Muscle of arm (tissue), 12 donors: Measurements from ENCODE around the gene ZBTB44. TPM values are rescaled to one million over a fixed set of nuclear protein-coding genes. Genes with fewer than 3 reads are reported as not detected.
A peak's percentile ranks its signal among the peaks of the same experiment; 100 is the strongest.

ENCODE experiments used
- DNase-seq: peaks from one replicate; pipeline ENCODE4 v3.0.0-alpha.2; 2013
- polyA plus RNA-seq, 12 donors: library from polyadenylated mRNA; unstranded; fragments of 120-200 nt; gene quantifications; one replicate each; pipeline ENCODE4 v1.2.1, GENCODE V29; 2013; ENCODE audit not compliant: insufficient read length in 12 of 12

Gene ZBTB44
- polyA plus RNA-seq, 12 donors, result 24.3 to 41.6 (median 29.9) TPM; not detected in 1

GRCh38 chr11:130215531-130216220 is 99.0 kb downstream of the ZBTB44 start:
- no peak for DNase-seq

GRCh38 chr11:130214861-130215530 is 99.7 kb downstream of the ZBTB44 start:
- no peak for DNase-seq

GRCh38 chr11:130213979-130214281 is 100.8 kb downstream of the ZBTB44 start:
- no peak for DNase-seq

- peak; percentile 49 for DNase-seq
These were observed 101.4 kb downstream of the ZBTB44 start for GRCh38 chr11:130213143-130213978.

- DNase-seq, result no peak
These were observed 102.2 kb downstream of the ZBTB44 start for GRCh38 chr11:130212431-130212961.

GRCh38 chr11:130211781-130212401 is 102.8 kb downstream of the ZBTB44 start:
- DNase-seq, result no peak

- DNase-seq, result no peak
These were observed 103.6 kb downstream of the ZBTB44 start for GRCh38 chr11:130211144-130211543.

GRCh38 chr11:130209954-130210854 is 104.5 kb downstream of the ZBTB44 start:
- no peak for DNase-seq

- DNase-seq, result no peak
These were observed 105.4 kb downstream of the ZBTB44 start for GRCh38 chr11:130209128-130209932.

- DNase-seq, result no peak
These were observed 106.2 kb downstream of the ZBTB44 start for GRCh38 chr11:130208241-130209127.

- no peak for DNase-seq
These were observed 108.6 kb downstream of the ZBTB44 start for GRCh38 chr11:130206141-130206540.

GRCh38 chr11:130204703-130205095 is 110.0 kb downstream of the ZBTB44 start:
- no peak for DNase-seq

GRCh38 chr11:130203766-130204702 is 110.7 kb downstream of the ZBTB44 start:
- DNase-seq, result no peak

- DNase-seq, result no peak
These were observed 111.7 kb downstream of the ZBTB44 start for GRCh38 chr11:130202818-130203689.

- DNase-seq, result no peak
These were observed 112.5 kb downstream of the ZBTB44 start for GRCh38 chr11:130202009-130202817.

GRCh38 chr11:130201026-130201425 is 113.7 kb downstream of the ZBTB44 start:
- DNase-seq, result no peak
